GM23338 (cell line): Measurements from ENCODE around the gene FBXO9.

ENCODE experiments used
- CTCF ChIP-seq, 2 experiments: fragments of 200-600 bp in 1 of 2; sonication (generic) in 1 of 2; conservative IDR thresholded peaks; 2 replicates each; pipeline versions ENCODE4 v1.5.1 to v1.6.1; 2016 to 2017; ENCODE audit warnings: antibody characterized with exemption in 2 of 2, low read depth in 2 of 2, mild to moderate bottlenecking in 2 of 2, moderate library complexity in 1 of 2
- EZH2 ChIP-seq: fragments of 200-600 bp; sonication (generic); IDR thresholded peaks from one replicate; pipeline ENCODE4 v1.8.0; 2017; ENCODE audit warnings: antibody characterized with exemption, mild to moderate bottlenecking, low read depth; ENCODE audit not compliant: unreplicated experiment
- EZH2phosphoT487 ChIP-seq: fragments of 200-600 bp; sonication (generic); IDR thresholded peaks from one replicate; pipeline ENCODE4 v1.8.1; 2018; ENCODE audit warnings: antibody characterized with exemption; ENCODE audit not compliant: unreplicated experiment
- NANOG ChIP-seq: IDR thresholded peaks from 2 replicates; pipeline ENCODE4 v1.6.1; 2016; ENCODE audit warnings: antibody characterized with exemption, borderline replicate concordance
- POLR2AphosphoS5 ChIP-seq: IDR thresholded peaks from 2 replicates; pipeline ENCODE4 v1.6.1; 2016; ENCODE audit warnings: antibody characterized with exemption, low read depth
- ZNF114 ChIP-seq: fragments of 250-450 bp; sonication (Bioruptor Pico); IDR thresholded peaks from 2 replicates; pipeline ENCODE4 v1.5.0; 2020; ENCODE audit warnings: mild to moderate bottlenecking, moderate library complexity

- no peak for TF ChIP-seq CTCF (conservative IDR thresholded peaks at IDR 0.05; ENCODE audit: low read depth in 2 of 2)
- no peak for TF ChIP-seq ZNF114 (CRISPR knock-in tag)
- TF ChIP-seq EZH2phosphoT487 = no peak
- TF ChIP-seq NANOG = no peak
- TF ChIP-seq EZH2 = no peak
- no peak for TF ChIP-seq POLR2AphosphoS5
Observed at GRCh38 chr6:53080813-53081212, 15.6 kb downstream of the FBXO9 start.
